ENCODE results near the gene FNDC10.

Gene FNDC10

DNA sequence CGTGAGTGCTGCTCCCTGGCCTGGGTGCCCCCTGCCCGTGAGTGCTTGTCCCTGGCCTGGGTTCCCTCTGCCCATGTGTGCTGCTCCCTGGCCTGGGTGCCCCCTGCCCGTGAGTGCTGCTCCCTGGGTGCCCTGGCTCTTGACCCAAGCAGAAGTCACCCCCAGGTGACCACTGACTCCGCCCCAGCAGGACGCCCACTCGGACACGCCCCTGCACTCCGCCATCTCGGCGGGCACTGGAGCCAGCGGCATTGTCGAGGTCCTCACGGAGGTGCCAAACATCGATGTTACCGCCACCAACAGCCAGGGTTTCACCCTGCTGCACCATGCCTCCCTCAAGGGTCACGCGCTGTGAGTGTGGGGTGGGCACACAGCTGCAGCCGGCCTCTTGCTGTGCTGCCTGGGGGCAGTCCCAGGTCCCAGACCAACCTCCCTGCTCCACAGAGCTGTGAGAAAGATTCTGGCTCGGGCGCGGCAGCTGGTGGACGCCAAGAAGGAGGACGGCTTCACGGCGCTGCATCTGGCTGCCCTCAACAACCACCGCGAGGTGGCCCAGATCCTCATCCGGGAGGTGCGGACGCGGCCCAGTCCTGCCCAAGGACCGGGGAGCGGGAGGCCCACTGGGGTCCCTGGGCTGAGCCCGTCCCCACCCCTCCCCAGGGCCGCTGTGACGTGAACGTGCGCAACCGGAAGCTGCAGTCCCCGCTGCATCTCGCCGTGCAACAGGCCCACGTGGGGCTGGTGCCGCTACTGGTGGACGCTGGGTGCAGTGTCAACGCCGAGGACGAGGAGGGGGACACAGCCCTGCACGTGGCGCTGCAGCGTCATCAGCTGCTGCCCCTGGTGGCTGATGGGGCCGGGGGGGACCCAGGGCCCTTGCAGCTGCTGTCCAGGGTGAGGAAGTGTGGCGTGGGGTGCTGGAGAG, 28.2 kb upstream of the FNDC10 start:
- no peak for DNase-seq

- DNase-seq: no peak
Observed at GRCh38 chr1:1627261-1627828, 27.4 kb upstream of the FNDC10 start.

DNA sequence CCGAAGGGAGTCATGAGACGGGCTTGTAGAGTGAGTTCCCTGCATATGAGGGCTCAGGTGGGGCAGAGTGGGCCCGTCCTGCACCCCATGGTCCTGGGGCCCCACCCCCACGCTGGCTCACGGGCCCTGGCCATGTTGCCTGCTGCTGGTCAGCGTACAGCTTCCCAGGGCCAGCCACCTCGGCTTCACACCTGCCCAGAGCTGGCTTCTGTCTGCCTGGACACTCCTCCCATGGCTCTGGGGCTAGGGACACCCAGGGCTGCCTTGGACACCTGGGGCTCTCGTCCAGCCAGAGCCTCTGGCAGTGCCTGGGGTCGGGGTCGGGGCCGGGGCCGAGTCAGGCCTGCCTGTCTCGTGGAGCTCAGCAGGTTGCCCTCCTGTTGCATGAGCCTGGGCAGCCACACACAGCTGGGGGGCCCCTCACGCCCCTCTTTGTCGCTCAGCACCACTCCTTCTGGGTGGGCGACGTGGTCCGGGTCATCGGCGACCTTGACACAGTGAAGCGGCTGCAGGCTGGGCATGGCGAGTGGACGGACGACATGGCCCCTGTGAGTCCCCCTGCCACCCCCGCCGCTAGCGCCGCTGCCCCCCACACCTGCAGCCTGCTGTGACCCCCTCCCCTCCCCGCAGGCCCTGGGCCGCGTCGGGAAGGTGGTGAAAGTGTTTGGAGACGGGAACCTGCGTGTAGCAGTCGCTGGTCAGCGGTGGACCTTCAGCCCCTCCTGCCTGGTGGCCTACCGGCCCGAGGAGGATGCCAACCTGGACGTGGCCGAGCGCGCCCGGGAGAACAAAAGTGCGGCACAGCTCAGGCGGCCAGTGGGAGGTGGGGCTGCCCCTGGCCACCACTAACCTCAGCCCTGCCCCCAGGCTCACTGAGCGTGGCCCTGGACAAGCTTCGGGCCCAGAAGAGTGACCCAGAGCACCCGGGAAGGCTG, 26.5 kb upstream of the FNDC10 start:
- DNase-seq: no peak

DNA sequence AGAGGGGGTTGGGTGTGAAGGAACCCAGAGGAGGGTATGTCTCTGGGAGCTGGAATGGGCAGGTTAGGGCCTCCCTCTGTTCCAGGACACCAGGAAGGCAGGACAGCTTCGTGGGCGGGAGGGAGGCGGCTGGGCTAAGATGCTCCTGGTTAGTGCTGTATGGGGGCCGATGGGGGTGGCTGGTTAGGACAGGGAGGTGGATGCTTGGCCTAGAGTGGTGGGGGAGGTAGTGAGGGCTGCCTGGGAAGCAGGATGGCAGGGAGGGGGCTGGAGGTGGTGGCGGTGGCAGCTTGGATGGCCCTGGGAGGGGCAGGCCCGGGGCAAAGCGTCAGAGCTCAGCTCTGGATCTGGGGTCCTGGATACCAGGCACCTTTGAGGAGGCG, 25.9 kb upstream of the FNDC10 start:
- no peak for DNase-seq

DNA sequence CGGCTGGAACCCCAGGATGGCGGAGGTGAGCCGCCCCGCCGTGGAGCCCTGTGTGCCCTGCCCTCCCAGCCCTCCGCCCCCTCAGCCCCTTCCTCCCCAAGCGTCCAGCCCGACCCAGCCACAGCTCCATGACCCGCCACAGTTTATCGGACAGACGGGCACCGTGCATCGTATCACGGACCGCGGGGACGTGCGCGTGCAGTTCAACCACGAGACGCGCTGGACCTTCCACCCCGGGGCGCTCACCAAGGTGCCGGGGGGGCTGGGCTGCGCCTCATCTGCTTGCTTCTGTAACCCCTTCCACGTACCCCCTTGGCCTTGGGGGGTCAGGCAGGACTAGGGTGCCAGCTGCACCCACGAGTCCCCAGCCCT, 25.5 kb upstream of the FNDC10 start:
- no peak for DNase-seq

- DNase-seq: no peak
Observed at GRCh38 chr1:1624443-1625403, 24.8 kb upstream of the FNDC10 start.

- DNase-seq: no peak
Observed at GRCh38 chr1:1623631-1624442, 23.9 kb upstream of the FNDC10 start.

DNA sequence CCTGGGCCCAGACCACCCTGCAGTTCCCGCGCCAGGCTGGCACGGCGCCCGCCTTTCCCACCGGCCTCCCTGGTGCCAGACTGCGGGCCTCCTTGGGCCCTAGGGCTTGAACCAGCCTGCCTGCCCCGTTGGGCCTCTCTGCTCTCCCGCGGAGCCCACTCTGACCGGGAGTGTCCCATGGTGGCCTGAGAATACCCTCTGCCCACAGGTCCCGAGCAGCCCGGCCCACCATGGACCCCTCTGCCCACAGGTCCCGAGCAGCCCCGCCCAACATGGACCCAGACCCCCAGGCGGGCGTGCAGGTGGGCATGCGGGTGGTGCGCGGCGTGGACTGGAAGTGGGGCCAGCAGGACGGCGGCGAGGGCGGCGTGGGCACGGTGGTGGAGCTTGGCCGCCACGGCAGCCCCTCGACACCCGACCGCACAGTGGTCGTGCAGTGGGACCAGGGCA, 23.3 kb upstream of the FNDC10 start:
- no peak for DNase-seq

DNA sequence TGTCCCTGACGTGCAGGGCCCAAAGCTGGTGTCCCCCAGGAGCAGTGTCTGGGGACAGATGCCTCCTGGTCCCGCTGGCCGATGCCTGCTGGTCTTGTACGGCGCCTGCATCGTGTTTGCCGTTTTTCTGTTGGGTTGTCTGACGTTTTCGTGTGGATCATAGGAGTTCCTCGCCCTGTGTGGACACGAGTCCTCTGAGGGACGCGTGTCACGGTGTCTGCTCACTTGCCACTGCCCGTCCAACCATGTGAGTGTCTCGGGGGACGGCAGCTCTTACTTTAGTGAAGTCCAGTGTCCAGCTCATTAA, 22.8 kb upstream of the FNDC10 start:
- DNase-seq: no peak

GRCh38 chr1:1622010-1622787, 22.3 kb upstream of the FNDC10 start:
- no peak for DNase-seq

GRCh38 chr1:1621173-1622009, 21.5 kb upstream of the FNDC10 start:
- no peak for DNase-seq

DNA sequence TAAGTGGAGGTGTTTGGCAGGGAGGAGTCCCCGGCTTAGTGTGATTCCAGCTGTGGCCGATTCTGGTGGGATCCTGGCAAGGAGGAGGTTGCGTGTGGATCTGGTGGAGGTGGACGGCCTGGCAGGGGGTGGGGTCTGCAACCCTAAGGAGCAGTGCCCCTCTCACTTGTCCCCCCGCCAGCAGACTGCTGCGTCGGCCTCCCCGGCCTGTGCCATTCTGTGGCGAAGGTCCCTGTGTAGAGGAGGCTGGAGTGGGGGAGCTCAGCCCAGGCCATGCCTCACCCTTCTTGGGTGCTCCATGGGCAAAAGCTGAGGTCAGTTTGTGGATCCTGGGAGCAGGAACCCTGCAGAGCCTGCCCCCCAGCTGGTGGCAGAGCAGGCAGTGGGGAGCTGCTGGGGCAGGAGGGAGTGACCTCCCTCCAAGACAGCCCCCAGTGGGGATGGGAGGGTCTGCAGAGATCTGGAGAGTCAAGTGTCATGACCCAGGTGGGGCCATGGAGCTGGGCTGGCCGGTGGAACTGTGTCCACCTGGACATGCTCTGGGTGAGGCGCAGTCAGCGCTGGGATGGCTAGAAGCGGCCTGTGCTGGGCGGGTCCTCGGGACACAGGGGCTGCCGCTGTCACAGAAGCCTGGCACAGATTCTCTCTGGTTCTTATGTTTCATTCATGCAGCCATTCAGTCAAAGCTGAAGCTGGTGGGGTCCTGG, 20.7 kb upstream of the FNDC10 start:
- DNase-seq: no peak

DNA sequence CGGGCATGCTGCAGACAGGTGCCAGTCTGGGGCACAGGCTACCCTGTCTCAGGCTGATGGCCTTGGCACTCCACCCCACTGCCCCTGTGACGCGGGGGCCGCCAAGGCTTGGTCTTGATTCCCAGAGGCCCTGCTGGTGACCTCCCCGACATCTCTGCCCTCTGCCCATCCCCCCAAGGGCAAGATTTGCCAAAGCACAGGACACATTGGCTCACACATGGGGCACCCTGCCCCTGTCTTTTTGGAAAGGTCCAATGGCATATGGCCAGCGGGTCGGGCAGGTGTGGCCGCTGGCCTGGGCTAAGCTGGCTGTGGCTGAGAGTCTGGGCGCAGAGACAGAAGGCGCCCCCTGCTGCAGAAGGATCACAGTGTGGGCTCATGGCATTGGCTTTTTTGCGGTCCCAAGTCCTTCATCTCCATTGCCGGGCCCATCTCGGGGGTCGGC, 20.0 kb upstream of the FNDC10 start:
- DNase-seq: no peak

- DNase-seq: no peak
Observed at GRCh38 chr1:1618396-1619068, 18.6 kb upstream of the FNDC10 start.

GRCh38 chr1:1617925-1618324, 18.0 kb upstream of the FNDC10 start:
- no peak for DNase-seq

- DNase-seq: no peak
Observed at GRCh38 chr1:1617516-1617915, 17.6 kb upstream of the FNDC10 start.

DNA sequence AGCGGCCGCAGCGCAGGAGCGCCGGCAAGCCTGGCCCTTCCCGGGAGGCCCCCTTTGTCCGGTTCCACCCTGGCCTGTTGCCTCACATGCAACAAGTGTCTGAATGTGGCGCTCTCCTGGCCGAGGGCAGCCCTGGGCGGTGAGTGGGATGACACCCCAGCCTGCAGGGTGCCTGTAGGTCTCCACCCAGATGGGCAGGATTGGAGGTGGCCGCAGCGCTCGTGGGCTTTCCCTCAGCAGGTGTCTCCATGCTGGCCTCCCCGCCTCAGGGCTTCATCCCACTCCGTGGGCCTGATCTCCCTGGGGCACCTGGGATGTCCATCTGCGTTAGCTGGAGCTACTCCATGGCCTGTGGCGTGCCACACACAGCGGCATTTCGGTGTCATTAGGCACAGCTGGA, 16.9 kb upstream of the FNDC10 start:
- DNase-seq: no peak

DNA sequence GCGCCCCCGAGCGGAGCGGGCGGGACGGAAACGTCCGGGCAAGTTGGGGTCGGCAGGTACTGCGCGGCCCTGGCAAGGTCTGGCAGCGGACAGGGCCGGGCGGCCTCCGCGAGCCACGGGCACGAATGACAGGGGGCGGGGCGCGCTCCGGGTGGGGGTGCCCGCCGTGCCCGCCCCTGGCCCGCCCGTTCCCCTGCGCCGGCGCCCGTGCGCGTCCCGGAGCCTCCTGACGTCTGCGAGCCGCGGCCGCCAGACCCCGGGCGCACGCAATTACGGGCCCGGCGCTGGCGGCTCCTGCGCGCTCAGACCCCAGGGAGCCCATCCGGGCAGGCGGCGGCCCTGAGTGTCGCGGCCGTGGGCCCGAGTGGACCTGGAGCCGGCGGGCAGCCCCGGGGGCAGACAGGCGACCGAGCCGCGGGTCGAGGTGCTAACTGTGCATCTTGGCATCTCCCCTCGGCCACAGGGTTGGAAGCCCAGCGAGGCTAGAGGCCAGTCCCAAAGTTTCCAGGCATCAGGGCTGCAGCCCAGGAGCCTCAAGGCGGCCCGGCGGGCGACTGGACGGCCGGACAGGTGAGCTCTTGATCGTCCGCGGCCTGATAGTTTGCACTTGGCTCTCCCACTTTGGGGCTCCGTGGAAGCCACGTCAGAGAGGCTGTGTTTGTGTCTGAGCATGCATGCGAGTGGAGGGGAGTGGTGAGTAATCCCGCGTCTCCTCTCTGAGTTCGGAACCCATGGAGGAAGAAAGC, 16.3 kb upstream of the FNDC10 start:
- no peak for DNase-seq

Measured in SIG-M5 (cell line).